B cell (primary cell): ENCODE results near the gene LIMS2.

ENCODE experiments used
- EZH2 ChIP-seq: IDR thresholded peaks from 2 replicates; pipeline ENCODE4 v1.6.1; 2012; ENCODE audit warnings: borderline replicate concordance, low read depth, mild to moderate bottlenecking, moderate library complexity, low read length; ENCODE audit not compliant: insufficient read depth, poor library complexity, severe bottlenecking
- TF ChIP-seq, protein P1 (sequence below): fragments of 200-600 bp; IDR thresholded peaks from one replicate; pipeline ENCODE4 v1.8.0; 2022; ENCODE audit warnings: antibody characterized with exemption, mild to moderate bottlenecking

- TF ChIP-seq EZH2: no peak
- TF ChIP-seq, protein P1, sequence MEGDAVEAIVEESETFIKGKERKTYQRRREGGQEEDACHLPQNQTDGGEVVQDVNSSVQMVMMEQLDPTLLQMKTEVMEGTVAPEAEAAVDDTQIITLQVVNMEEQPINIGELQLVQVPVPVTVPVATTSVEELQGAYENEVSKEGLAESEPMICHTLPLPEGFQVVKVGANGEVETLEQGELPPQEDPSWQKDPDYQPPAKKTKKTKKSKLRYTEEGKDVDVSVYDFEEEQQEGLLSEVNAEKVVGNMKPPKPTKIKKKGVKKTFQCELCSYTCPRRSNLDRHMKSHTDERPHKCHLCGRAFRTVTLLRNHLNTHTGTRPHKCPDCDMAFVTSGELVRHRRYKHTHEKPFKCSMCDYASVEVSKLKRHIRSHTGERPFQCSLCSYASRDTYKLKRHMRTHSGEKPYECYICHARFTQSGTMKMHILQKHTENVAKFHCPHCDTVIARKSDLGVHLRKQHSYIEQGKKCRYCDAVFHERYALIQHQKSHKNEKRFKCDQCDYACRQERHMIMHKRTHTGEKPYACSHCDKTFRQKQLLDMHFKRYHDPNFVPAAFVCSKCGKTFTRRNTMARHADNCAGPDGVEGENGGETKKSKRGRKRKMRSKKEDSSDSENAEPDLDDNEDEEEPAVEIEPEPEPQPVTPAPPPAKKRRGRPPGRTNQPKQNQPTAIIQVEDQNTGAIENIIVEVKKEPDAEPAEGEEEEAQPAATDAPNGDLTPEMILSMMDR: no peak
Measured at GRCh38 chr2:127624320-127624755, 51.0 kb downstream of the LIMS2 start.
